ENCODE results near the gene SNTB2.
A peak's percentile ranks its signal among the peaks of the same experiment; 100 is the strongest.

The SNTB2 gene

GRCh38 chr16:69182730-69183416 is 4.1 kb upstream of the SNTB2 start:
- Histone ChIP-seq H3K79me2 (ENCODE audit: control insufficient read depth, insufficient read depth, low read length, poor library complexity) (peaks cover 2% of the 10 kb centered on the region), H3K4me3 (ENCODE audit: low read depth, low read length) (no peak overlapping the region), H2BK12ac (ENCODE audit: low read length) (no peak overlapping the region), H3K79me1 (ENCODE audit: low read length) (peaks cover 7% of the 10 kb centered on the region), H3K27ac (ENCODE audit: low read depth, low read length) (no peak overlapping the region), H3K18ac (ENCODE audit: low read length) (no peak overlapping the region), H4K91ac (ENCODE audit: low read depth, low read length) (no peak overlapping the region), H2AFZ (ENCODE audit: insufficient read depth, low read length, poor library complexity) (no peak overlapping the region), H4K12ac (ENCODE audit: low read depth, low read length) (no peak overlapping the region), H3K14ac (ENCODE audit: low read length) (no peak overlapping the region), H3K27me3 (ENCODE audit: insufficient read depth, low read length) (no peaks in the 10 kb centered on the region), H3K36me3 (ENCODE audit: control insufficient read depth in 1 of 2, insufficient read depth in 2 of 2, low read length in 2 of 2) (no peaks in the 10 kb centered on the region), H3K4ac (ENCODE audit: low read depth, low read length) (no peak overlapping the region), H4K8ac (ENCODE audit: low read depth, low read length) (no peak overlapping the region), H3K23ac (ENCODE audit: low read length) (no peak overlapping the region), H3K4me1 (ENCODE audit: control insufficient read depth in 1 of 2, insufficient read depth in 2 of 2, low read length in 2 of 2) (peaks cover 0 to 6% of the 10 kb centered on the region in 2 experiments), H2BK120ac (ENCODE audit: insufficient read depth, low read length, poor library complexity) (no peak overlapping the region), H3K4me2 (ENCODE audit: low read length) (no peak overlapping the region), H3K9me3 (ENCODE audit: insufficient read depth, low read depth, low read length) (no peaks in the 10 kb centered on the region), H2AK5ac (ENCODE audit: low read length) (no peak overlapping the region), H2BK5ac (ENCODE audit: low read depth, low read length, poor library complexity) (no peak overlapping the region), H3K9ac (ENCODE audit: low read length) (no peak overlapping the region)
- no CpG with 5 or more reads among the region's 10 CpGs for WGBS (ENCODE audit: extremely low coverage, insufficient coverage, insufficient read length)
- no peak for DNase-seq

- DNase-seq: peak; percentile 69 to 90
- no peaks in the 10 kb centered on the region for H3K27me3 ChIP-seq (ENCODE audit: insufficient read depth, low read length)
- no peak overlapping the region for H2BK12ac ChIP-seq (ENCODE audit: low read length)
- no peak overlapping the region for H4K91ac ChIP-seq (ENCODE audit: low read depth, low read length)
- H3K79me1 ChIP-seq (ENCODE audit: low read length): peaks cover 7% of the 10 kb centered on the region
- WGBS (ENCODE audit: extremely low coverage, insufficient coverage, insufficient read length): no CpG with 5 or more reads among the region's 76 CpGs
- peak overlapping the region; percentile 89 for H3K14ac ChIP-seq (ENCODE audit: low read length)
- H2AFZ ChIP-seq (ENCODE audit: insufficient read depth, low read length, poor library complexity): peak overlapping the region; percentile 83
- H2BK120ac ChIP-seq (ENCODE audit: insufficient read depth, low read length, poor library complexity): peak overlapping the region; percentile 67
- peak overlapping the region; percentile 9 for H4K12ac ChIP-seq (ENCODE audit: low read depth, low read length)
- H3K4me2 ChIP-seq (ENCODE audit: low read length): peak overlapping the region; percentile 73
- peaks cover 2 to 9% of the 10 kb centered on the region in 2 experiments for H3K4me1 ChIP-seq (ENCODE audit: control insufficient read depth in 1 of 2, insufficient read depth in 2 of 2, low read length in 2 of 2)
- H3K27ac ChIP-seq (ENCODE audit: low read depth, low read length): peak overlapping the region; percentile 79
- H2BK5ac ChIP-seq (ENCODE audit: low read depth, low read length, poor library complexity): no peak overlapping the region
- H3K4ac ChIP-seq (ENCODE audit: low read depth, low read length): no peak overlapping the region
- H3K36me3 ChIP-seq (ENCODE audit: control insufficient read depth in 1 of 2, insufficient read depth in 2 of 2, low read length in 2 of 2): no peaks in the 10 kb centered on the region
- peak overlapping the region; percentile 86 for H3K4me3 ChIP-seq (ENCODE audit: low read depth, low read length)
- no peaks in the 10 kb centered on the region for H3K9me3 ChIP-seq (ENCODE audit: insufficient read depth, low read depth, low read length)
- H3K18ac ChIP-seq (ENCODE audit: low read length): peak overlapping the region; percentile 77
- H3K9ac ChIP-seq (ENCODE audit: low read length): peak overlapping the region; percentile 92
- H3K23ac ChIP-seq (ENCODE audit: low read length): no peak overlapping the region
- peaks cover 2% of the 10 kb centered on the region for H3K79me2 ChIP-seq (ENCODE audit: control insufficient read depth, insufficient read depth, low read length, poor library complexity)
- H2AK5ac ChIP-seq (ENCODE audit: low read length): no peak overlapping the region
- H4K8ac ChIP-seq (ENCODE audit: low read depth, low read length): peak overlapping the region; percentile 72
Observed at GRCh38 chr16:69187446-69188235, 677 bp downstream of the SNTB2 start.

DNA sequence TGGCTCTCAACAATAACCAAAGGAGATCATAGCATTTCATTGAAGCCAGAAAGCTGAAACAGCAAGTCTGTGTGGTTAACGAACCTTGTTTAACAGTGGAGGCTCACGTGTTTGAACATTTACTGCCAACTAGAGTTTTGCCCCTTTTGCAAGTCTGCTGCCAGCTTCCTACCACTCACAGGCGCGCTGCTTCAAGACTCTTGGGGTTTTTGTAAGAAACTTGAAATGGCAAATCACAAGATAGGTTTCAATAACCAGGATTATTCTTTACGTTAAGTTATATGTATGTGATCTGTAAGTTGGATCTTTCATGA is 1.2 kb downstream of the SNTB2 start:
- no peak overlapping the region for H3K14ac ChIP-seq (ENCODE audit: low read length)
- H3K4me3 ChIP-seq (ENCODE audit: low read depth, low read length): peak overlapping the region; percentile 86
- DNase-seq: no peak
- H4K8ac ChIP-seq (ENCODE audit: low read depth, low read length): no peak overlapping the region
- H3K79me1 ChIP-seq (ENCODE audit: low read length): peaks cover 7% of the 10 kb centered on the region
- H2BK5ac ChIP-seq (ENCODE audit: low read depth, low read length, poor library complexity): no peak overlapping the region
- H3K79me2 ChIP-seq (ENCODE audit: control insufficient read depth, insufficient read depth, low read length, poor library complexity): peaks cover 2% of the 10 kb centered on the region
- no peak overlapping the region for H3K27ac ChIP-seq (ENCODE audit: low read depth, low read length)
- H3K9ac ChIP-seq (ENCODE audit: low read length): peak overlapping the region; percentile 80
- H2AFZ ChIP-seq (ENCODE audit: insufficient read depth, low read length, poor library complexity): no peak overlapping the region
- H4K91ac ChIP-seq (ENCODE audit: low read depth, low read length): no peak overlapping the region
- no peaks in the 10 kb centered on the region for H3K27me3 ChIP-seq (ENCODE audit: insufficient read depth, low read length)
- H3K36me3 ChIP-seq (ENCODE audit: control insufficient read depth in 1 of 2, insufficient read depth in 2 of 2, low read length in 2 of 2): no peaks in the 10 kb centered on the region
- no peak overlapping the region for H3K18ac ChIP-seq (ENCODE audit: low read length)
- H3K4me1 ChIP-seq (ENCODE audit: control insufficient read depth in 1 of 2, insufficient read depth in 2 of 2, low read length in 2 of 2): peaks cover 2 to 9% of the 10 kb centered on the region in 2 experiments
- peak overlapping the region; percentile 82 for H3K4ac ChIP-seq (ENCODE audit: low read depth, low read length)
- no peak overlapping the region for H2AK5ac ChIP-seq (ENCODE audit: low read length)
- H3K23ac ChIP-seq (ENCODE audit: low read length): no peak overlapping the region
- no peaks in the 10 kb centered on the region for H3K9me3 ChIP-seq (ENCODE audit: insufficient read depth, low read depth, low read length)
- H2BK12ac ChIP-seq (ENCODE audit: low read length): no peak overlapping the region
- WGBS (ENCODE audit: extremely low coverage, insufficient coverage, insufficient read length): no CpG with 5 or more reads among the region's 5 CpGs
- H2BK120ac ChIP-seq (ENCODE audit: insufficient read depth, low read length, poor library complexity): no peak overlapping the region
- peak overlapping the region; percentile 73 for H3K4me2 ChIP-seq (ENCODE audit: low read length)
- no peak overlapping the region for H4K12ac ChIP-seq (ENCODE audit: low read depth, low read length)

- peaks cover 7% of the 10 kb centered on the region for H3K79me1 ChIP-seq (ENCODE audit: low read length)
- no peaks in the 10 kb centered on the region for H3K9me3 ChIP-seq (ENCODE audit: insufficient read depth, low read depth, low read length)
- H3K27me3 ChIP-seq (ENCODE audit: insufficient read depth, low read length): no peaks in the 10 kb centered on the region
- H3K18ac ChIP-seq (ENCODE audit: low read length): no peak overlapping the region
- no peak overlapping the region for H3K4me3 ChIP-seq (ENCODE audit: low read depth, low read length)
- H2BK120ac ChIP-seq (ENCODE audit: insufficient read depth, low read length, poor library complexity): no peak overlapping the region
- H3K9ac ChIP-seq (ENCODE audit: low read length): no peak overlapping the region
- WGBS (ENCODE audit: extremely low coverage, insufficient coverage, insufficient read length): 100% methylated on average over 2 of the region's 5 CpGs
- H4K8ac ChIP-seq (ENCODE audit: low read depth, low read length): no peak overlapping the region
- H3K14ac ChIP-seq (ENCODE audit: low read length): no peak overlapping the region
- H3K4me2 ChIP-seq (ENCODE audit: low read length): peak overlapping the region; percentile 14
- no peak overlapping the region for H2AFZ ChIP-seq (ENCODE audit: insufficient read depth, low read length, poor library complexity)
- no peak overlapping the region for H2BK5ac ChIP-seq (ENCODE audit: low read depth, low read length, poor library complexity)
- no peak overlapping the region for H3K27ac ChIP-seq (ENCODE audit: low read depth, low read length)
- no peak overlapping the region for H2BK12ac ChIP-seq (ENCODE audit: low read length)
- DNase-seq: peak; percentile 18 to 30
- no peak overlapping the region for H3K23ac ChIP-seq (ENCODE audit: low read length)
- H3K36me3 ChIP-seq (ENCODE audit: control insufficient read depth in 1 of 2, insufficient read depth in 2 of 2, low read length in 2 of 2): no peaks in the 10 kb centered on the region
- H3K4me1 ChIP-seq (ENCODE audit: control insufficient read depth in 1 of 2, insufficient read depth in 2 of 2, low read length in 2 of 2): peaks cover 2 to 7% of the 10 kb centered on the region in 2 experiments
- peaks cover 2% of the 10 kb centered on the region for H3K79me2 ChIP-seq (ENCODE audit: control insufficient read depth, insufficient read depth, low read length, poor library complexity)
- H4K91ac ChIP-seq (ENCODE audit: low read depth, low read length): no peak overlapping the region
- H4K12ac ChIP-seq (ENCODE audit: low read depth, low read length): no peak overlapping the region
- H2AK5ac ChIP-seq (ENCODE audit: low read length): no peak overlapping the region
- no peak overlapping the region for H3K4ac ChIP-seq (ENCODE audit: low read depth, low read length)
Observed at GRCh38 chr16:69188716-69189115, 1.8 kb downstream of the SNTB2 start.
